HG03571 (cell line): ENCODE data around the gene FNDC11.

ENCODE experiments used
- ATAC-seq: cut with Tn5 transposase; IDR thresholded peaks from one replicate; pipeline ENCODE4 v1.9.1; 2021; ENCODE audit not compliant: unreplicated experiment

FNDC11 gene

GRCh38 chr20:63539092-63539430 lies 14.9 kb upstream of the FNDC11 start:
- no peak for ATAC-seq

DNA sequence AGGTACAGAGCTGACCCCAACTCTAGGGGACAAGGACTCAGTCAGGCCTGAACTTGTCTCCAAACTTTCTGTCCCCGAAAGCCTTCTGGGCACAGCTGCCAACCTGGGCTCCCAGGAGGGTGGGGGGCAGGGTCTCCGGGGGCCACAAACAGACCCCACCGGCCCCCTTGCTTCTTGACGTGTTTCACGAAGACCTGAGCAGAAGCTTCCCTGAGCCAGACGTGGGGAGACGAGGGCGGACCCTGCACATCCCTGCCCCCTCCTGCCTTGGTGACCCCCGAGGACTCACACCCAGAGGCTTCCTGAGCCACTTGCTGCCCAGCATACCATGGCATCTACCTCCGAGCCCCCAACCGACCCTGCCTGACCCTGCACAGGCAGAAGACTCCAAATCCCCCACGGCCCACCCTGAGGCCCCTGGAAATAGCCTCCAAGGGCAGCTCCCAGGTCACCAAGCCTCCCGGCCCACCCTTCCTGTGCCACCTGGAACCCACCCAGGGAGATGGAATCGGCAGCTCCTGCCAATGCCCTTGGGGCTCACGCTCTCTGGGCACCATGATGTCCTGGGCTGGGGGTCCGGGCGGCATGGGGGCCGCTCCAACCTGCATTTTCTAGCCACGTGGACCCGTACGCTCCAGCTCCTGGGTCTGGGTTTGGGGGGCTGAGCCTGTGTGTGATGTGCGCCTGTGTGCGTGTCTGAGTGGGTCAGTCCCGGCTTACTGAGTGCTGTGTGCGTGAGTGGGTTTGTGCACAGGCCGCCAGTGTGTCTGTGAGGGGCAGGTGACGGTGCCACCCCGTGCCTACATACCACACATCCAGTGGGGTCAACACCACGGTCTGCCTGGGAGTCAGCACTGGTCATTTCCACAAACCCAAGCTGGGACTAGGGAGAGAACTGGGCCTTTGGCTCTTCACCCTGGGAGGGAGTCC lies 14.3 kb upstream of the FNDC11 start:
- ATAC-seq = no peak

DNA sequence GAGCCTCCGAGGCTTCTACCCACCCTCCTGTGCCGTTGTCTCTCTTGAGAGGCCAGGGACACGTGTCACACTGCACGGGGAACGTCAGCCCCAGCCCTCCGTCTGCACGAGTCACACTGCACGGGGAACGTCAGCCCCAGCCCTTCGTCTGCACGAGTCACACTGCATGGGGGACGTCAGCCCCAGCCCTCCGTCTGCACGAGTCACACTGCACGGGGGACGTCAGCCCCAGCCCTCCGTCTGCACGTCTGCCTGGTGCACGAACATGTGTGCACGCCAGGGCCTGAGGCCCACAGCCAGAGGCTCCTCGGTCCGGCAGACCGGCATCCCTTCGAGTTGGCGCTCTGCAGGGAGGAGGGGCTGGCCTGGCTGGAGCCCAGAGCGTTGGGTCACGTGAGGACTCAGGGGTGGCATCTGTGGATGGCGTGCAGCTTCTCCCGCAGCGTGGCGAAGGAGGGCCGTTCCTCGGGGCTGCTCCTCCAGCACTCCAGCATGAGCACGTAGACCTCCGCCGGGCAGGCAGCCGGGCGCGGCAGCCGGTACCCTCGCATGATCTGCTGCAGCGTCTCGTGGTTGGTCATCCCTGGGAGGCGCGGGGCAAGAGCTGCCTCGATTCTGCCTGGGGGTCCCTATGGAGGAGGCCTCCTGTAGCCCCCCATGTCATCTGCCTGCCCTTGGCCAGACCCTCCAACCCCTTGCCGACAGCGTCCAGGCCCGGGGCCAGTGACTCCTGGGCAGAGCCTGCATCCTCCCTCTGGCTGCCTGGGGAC lies 13.4 kb upstream of the FNDC11 start:
- no peak for ATAC-seq

DNA sequence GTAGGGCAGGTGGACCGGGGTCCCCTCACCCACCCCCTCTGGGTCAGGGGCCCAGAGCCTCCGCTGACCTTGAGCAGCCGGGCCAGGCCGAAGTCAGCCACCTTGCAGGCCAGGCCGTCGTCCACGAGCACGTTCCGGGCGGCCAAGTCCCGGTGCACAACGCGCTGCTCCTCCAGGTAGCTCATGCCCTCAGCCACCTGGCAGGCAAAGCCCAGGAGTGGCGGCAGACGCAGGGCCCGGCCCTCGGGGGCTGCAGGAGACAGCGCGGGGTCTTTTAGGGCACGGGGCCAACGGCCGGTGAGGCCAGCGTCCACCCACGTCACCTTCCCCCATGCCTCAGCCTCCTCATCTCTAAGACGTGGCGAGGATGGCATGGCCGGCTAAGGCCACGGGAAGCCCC lies 12.6 kb upstream of the FNDC11 start:
- no peak for ATAC-seq

- no peak for ATAC-seq
Measured at GRCh38 chr20:63542031-63542559, 11.9 kb upstream of the FNDC11 start.

DNA sequence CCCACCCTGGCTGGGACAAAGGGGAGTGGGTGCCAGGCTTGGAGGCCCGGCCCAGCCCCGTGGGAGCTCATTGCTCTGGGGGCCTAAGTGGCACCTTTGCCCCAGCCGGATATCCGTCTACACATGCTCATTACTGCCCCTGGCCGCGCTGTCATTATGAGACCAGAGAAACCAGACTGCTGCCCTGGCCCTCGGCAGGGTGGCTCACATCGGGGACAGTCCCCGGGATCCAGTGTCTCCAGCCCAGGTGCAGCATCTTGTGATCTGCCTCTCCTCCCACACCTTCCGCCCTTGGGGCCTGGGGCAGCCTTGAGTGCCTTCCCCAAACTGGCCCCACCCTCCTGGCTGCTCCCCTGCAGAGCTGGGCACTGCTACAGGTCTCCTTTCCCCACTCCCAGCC lies 11.3 kb upstream of the FNDC11 start:
- no peak for ATAC-seq

- no peak for ATAC-seq
Measured at GRCh38 chr20:63543131-63543530, 10.8 kb upstream of the FNDC11 start.

- ATAC-seq = no peak
Measured at GRCh38 chr20:63543733-63544132, 10.2 kb upstream of the FNDC11 start.

- ATAC-seq = no peak
Measured at GRCh38 chr20:63544241-63544957, 9.6 kb upstream of the FNDC11 start.

- ATAC-seq = no peak
Measured at GRCh38 chr20:63544958-63545516, 8.9 kb upstream of the FNDC11 start.

GRCh38 chr20:63545814-63546213 lies 8.1 kb upstream of the FNDC11 start:
- ATAC-seq = no peak

GRCh38 chr20:63546256-63546955 lies 7.6 kb upstream of the FNDC11 start:
- no peak for ATAC-seq

DNA sequence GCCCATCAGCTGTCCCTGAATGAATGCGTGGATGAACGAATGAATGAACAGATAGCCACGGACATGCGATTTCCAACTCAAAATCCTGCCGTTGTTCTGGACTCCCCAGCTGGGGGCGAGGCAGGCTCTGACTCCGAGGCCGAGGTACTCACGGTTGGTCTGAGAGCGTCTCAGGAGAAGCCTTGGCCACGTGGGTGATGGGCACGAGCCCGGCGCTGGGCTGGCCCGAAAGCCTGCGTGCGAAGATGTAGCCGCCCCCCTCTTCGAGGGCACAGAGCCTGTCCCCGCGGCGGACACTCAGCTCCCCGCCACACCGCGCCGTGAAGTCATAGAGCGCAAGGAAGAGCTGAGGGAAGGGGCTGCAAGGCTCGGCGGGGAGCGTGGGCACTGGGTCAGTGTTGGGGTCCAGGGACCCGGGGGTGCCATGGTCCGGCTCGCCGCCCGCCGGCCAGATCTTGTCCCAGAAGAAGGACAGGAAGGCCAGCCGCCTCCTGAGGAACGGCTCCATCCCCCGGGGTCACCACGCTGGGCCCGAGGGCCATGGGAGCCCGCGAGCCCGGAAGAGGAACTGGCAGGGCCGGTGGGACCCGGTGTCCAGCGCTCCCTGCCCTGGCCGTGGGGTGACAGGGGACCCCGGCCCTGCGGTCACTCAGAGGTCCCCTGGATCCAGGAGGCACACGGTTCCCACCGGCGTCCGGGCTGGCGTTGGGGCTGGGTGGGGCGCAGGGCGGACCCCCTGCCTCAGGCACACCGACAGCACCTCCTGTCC lies 6.8 kb upstream of the FNDC11 start:
- ATAC-seq = no peak

- ATAC-seq = no peak
Measured at GRCh38 chr20:63547725-63548480, 6.1 kb upstream of the FNDC11 start, which contains the start of gene SRMS. TSS of gene SRMS (minus strand) at chr20:63547749. CDS start at chr20:63547463, 286 bp downstream.

DNA sequence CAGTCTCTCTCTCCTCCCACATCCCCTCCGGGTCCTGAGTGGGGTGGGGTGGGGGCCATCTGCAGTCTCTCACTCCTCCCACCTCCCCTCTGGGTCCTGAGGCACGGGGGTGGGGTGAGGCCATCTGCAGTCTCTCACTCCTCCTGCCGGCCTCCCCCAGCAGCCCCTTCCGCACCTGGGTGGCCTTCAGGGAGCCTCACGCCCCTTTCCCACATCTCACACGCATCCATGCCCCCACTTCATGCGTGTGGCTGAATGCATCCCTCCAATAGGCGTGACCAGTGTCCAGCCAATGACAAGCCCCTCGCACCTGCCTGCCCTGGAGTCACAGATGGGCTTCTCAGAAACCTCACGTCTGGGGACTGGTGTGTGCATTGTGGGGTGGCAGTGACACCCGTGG lies 5.4 kb upstream of the FNDC11 start:
- ATAC-seq = no peak

- ATAC-seq = no peak
Measured at GRCh38 chr20:63549019-63549418, 4.9 kb upstream of the FNDC11 start.

GRCh38 chr20:63549679-63550282 lies 4.2 kb upstream of the FNDC11 start:
- ATAC-seq = no peak

DNA sequence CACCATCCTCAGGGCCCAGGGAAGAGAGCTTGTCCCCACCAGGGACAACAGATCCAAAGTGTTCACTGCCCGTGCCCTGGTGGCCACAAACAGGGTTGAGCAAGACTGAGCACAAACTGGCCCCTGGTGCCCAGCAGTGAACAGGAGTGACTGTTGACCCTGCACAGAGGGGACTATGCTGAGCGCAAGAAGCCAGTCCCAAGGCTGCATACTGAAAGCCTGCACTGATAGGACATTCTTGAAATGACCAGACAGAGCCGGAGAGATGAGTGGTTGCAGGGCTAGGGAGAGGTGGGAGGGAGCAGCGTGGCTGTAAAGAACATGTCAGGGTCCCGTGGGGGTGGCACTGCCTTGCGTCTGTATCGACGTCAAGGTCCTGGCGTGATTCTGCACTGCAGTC lies 2.9 kb upstream of the FNDC11 start:
- ATAC-seq = no peak
